Hematopoietic multipotent progenitor cell treated with erythropoietin and hydrocortisone succinate and interleukin-3 and kit ligand, for 6 days (in vitro differentiated cells): ENCODE measurements around the gene ZNF557.

Source experiments
- DNase-seq: peaks from one replicate; pipeline ENCODE4 v3.0.0-alpha.2; 2015

Gene ZNF557

GRCh38 chr19:7076151-7076550, 6.6 kb downstream of the ZNF557 start:
- DNase-seq = no peak

GRCh38 chr19:7078008-7078407, 8.5 kb downstream of the ZNF557 start:
- no peak for DNase-seq

- peak; percentile 39 for DNase-seq
Measured at GRCh38 chr19:7083076-7083956, 13.8 kb downstream of the ZNF557 start.

DNA sequence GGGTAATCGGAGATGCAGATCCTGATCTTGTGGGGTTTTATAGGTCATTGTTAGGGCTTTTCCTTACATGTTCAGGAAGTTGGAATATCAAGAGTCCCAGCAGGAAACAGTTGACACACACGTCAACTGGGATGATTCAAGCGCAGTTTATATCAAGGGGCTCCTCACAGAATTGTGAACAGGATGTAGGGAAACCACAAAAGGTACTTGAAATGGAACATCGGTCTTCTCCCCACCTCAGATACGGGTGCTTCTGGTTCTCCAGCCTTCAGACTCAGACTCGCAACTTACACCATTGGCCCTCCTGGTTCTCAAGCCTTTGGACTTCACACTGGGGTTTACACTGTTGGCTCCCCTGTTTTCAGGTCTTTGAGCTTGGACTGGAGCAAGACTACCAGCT, 19.5 kb downstream of the ZNF557 start:
- DNase-seq = no peak

- DNase-seq = peak; percentile 18
Measured at GRCh38 chr19:7098096-7098495, 28.6 kb downstream of the ZNF557 start.

- peak; percentile 95 for DNase-seq
Measured at GRCh38 chr19:7098701-7099596, 29.4 kb downstream of the ZNF557 start.

DNA sequence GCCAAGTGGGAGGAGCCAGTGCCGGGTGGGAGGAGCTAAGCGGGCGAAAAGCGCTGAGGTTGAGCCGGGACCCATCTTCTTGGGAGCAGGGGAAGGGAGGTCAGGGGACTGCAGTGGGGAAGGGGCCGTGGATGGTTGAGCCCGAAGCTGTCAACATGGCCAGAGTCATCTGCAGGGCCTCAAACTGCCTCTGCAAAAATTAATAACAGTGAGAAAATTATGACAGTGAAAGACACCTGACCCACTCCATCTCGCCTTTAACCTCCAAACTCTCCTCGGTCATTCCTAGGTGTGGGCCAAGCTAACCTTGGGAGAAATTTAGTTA, 30.1 kb downstream of the ZNF557 start:
- DNase-seq = no peak

GRCh38 chr19:7101498-7102253, 32.2 kb downstream of the ZNF557 start:
- DNase-seq = peak; percentile 35

GRCh38 chr19:7104747-7105447, 35.4 kb downstream of the ZNF557 start:
- DNase-seq = no peak

DNA sequence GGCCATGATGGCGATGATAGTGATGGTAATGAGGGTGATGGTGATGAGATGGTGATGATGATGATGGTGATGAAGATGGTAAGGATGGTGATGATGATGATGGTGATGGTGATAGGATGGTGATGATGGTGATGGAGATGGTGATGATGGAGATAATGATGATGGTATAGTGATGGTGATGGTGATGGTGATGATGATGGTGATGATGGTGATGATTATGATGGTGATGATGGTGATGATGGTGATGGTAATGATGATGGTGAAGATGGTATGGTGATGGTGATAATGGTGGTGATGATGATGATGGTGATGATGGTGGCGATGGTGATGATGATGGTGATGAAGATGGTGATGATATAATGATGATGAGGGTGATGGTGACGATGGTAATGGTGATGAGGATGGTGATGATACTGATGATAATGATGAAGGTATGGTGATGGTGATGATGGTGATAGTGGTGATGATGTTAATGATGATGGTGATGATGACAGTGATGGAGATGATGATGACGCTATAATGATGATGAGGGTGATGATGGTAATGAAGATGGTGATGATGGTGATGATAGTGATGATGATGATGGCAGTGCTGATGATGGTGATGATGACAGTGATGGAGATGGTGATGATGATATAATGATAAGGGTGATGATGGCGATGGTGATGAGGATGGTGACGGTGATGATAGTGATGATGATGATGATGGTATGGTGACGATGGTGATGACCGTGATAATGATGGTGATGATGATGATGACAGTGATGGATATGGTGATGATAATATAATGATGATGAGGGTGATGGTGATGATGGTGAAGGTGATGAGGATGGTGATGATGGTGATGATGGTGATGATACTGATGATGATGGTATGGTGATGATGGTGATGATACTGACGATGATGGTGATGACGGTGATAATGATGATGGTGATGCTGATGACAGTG, 37.5 kb downstream of the ZNF557 start:
- DNase-seq = no peak

DNA sequence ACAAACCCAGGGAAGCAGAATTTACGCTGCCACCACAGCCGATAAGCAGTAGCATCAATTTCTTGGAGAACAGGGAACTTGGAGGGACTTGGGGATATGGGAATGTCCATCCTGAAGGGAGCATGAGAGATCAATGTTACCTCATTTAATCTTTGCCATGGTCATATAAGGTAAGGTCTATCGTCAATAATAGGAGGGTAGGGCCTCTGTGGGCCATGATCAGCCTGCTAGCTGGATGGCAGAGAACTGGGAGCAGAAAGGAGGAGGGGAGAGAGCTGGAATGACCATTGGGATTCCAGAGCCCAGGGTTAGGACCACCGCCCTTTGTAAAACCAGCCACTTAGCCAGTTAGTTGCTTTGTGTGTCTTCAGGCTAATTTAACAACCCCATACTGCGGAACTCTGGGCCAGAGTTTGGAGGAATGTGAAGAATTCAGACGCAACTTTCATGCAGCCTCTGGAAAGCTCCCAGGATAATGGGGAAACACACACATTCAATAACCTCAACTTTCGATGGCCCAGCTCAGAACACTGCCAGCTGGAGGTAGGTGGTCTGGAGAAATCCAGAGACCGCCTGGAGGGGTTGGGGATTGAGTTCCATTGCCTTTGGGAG, 40.3 kb downstream of the ZNF557 start:
- DNase-seq = no peak

DNA sequence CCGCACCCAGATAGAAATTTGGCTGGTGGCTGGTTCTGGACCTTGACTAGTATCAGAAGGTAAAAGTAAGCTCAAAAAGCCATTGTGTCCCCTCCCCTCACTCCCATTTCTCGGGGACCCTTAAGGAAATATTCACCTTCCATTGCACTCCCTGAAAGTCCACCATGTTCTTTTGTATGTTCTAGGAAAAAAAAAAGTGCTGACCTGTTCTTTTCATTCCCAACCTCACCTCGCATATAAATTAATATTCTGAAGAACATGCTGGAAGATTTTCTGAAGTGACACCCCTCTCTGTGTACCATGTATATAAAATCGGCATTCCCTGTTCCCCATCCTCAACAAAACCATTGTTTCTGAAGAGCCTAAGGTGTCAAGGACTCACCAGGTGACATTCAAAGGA, 43.2 kb downstream of the ZNF557 start:
- no peak for DNase-seq

DNA sequence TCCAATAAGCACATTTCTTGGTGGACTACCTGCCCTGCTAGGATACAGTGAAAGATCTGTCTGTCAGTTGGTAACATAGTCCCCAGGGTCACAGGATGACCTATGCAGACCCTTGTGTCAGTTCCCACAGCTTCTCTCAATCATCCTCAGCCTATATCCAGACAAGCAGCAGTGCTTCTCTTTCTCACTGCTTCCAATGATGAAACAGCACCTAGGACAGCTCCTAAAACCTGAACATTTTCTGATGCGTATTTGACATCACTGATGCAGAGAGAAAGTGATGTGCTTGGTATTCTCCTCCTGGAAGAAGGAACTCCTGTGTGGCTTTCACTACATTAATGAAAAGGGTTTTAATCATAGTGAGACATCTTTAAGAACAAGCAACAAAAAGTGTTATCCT, 43.7 kb downstream of the ZNF557 start:
- DNase-seq = peak; percentile 24

- no peak for DNase-seq
Measured at GRCh38 chr19:7115721-7116120, 46.2 kb downstream of the ZNF557 start.

DNA sequence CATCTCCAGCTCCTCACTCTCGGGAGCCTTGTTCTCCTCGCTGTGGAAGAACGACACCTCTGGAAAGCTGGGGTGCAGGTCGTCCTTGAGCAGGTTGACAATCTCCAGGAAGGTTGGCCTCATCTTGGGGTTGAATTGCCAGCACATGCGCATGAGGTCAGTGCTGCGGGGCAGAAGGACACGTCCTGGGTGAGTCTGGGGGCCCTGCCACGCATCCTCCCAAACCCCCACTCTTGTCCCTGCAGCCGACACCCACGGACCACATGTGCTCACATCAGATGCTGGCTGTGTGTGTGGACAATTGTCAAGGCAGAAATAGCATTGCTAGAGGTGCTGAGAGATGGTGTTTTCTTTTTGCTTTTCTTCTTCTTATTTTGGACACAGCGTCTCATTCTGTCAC, 47.7 kb downstream of the ZNF557 start:
- DNase-seq = no peak

GRCh38 chr19:7119582-7119981, 50.1 kb downstream of the ZNF557 start:
- DNase-seq = no peak

GRCh38 chr19:7120499-7120898, 51.0 kb downstream of the ZNF557 start:
- DNase-seq = no peak

DNA sequence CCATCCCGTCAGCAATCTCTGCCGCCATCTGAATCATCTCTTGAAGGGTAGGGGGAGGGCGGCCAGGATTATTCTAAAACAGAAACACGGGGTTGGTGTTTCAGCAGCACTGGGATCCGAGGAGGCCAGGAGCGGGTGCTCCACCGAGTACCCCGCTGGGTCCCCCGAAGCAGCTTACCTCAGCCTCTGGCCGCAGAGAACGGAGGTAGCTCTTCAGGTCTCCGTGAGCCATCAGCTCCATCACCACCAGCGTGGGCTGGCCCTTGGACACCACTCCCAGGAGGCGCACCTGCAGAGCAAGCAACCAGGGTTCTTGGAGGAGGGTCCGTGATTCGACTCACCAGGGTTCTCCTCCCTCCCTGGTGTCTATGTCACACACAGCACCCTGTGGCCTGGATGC, 53.2 kb downstream of the ZNF557 start:
- no peak for DNase-seq

DNA sequence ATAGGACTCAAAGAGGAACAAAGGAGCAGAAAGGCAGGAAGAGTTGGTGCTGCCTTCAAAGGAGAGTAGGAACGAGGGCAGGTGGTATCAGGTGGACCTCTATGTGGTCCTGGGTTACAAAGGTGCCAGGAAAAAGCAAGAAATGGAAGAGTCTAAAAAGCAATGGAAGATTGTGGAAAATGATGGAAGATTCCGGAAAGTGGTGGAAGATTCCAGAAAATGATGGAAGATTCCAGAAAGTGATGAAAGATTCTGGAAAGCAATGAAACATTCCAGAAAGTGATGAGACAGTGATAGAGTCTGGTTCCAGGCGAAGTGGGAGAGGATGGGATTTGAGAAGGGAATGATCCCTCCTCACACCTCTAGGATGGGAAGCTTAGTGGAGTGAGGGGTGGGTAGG, 55.3 kb downstream of the ZNF557 start:
- no peak for DNase-seq

GRCh38 chr19:7125221-7125620, 55.7 kb downstream of the ZNF557 start:
- DNase-seq = no peak

GRCh38 chr19:7126132-7126531, 56.6 kb downstream of the ZNF557 start:
- no peak for DNase-seq
